ENCODE data around the gene KDM2A. TPM values are rescaled to one million over a fixed set of nuclear protein-coding genes. Genes with fewer than 3 reads are reported as not detected.
A peak's percentile ranks its signal among the peaks of the same experiment; 100 is the strongest.

KDM2A gene
- total and polyA plus RNA-seq, 4 donors = 30.6 to 102 (median 63.2) TPM

DNA sequence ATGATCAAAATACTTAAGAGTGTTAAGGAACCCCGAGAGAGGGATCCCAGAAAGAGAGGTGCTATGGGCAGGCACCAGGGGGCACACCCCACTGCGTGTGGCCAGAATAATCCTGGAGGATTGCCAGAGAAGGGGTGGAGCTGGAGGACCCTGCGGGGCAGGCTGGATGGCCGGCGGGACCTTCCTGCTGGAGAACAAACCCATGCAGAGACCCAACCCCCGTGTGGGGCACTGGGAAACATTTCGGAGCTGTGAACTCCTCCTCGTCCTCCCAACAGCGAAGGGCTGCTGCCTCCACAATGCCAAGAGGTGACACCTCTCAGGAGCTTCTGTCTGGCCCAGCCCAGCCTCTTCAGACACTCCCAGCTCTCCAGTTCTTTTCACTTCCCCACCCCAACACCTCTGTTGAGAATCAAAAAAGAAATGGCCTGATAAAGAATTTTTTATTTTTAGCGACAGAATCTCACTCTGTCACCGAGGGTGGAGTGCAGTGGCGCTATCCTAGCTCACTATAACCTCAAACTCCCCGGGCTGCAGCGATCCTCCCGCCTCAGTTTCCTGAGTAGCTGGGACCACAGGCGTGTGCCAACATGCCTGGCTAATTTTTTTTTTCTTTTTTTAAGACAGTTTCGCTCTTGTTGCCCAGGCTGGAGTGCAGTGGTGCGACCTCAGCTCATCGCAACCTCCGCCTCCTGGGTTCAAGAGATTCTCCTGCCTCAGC is 36.8 kb upstream of the KDM2A start:
- no peaks in the 10 kb centered on the region for H3K9me3 ChIP-seq (ENCODE audit: control insufficient read depth in 4 of 4, insufficient read depth in 3 of 4, low read length in 3 of 4)
- no peak for ATAC-seq (ENCODE audit: insufficient read depth, low FRiP score)
- H3K4me3 ChIP-seq = no peak overlapping the region
- H3K27ac ChIP-seq (ENCODE audit: low read depth in 1 of 2, low read length in 1 of 2) = no peak overlapping the region
- peak; percentile 71 to 79 (median 74) for DNase-seq
- peak overlapping the region in 1 of 2 donors; percentile 32 for H3K9ac ChIP-seq (ENCODE audit: insufficient read depth in 1 of 2, low read length in 2 of 2)
- WGBS, 2 donors = 22 to 29% methylated on average over 20 of the region's 20 CpGs
- TF ChIP-seq, protein P1, sequence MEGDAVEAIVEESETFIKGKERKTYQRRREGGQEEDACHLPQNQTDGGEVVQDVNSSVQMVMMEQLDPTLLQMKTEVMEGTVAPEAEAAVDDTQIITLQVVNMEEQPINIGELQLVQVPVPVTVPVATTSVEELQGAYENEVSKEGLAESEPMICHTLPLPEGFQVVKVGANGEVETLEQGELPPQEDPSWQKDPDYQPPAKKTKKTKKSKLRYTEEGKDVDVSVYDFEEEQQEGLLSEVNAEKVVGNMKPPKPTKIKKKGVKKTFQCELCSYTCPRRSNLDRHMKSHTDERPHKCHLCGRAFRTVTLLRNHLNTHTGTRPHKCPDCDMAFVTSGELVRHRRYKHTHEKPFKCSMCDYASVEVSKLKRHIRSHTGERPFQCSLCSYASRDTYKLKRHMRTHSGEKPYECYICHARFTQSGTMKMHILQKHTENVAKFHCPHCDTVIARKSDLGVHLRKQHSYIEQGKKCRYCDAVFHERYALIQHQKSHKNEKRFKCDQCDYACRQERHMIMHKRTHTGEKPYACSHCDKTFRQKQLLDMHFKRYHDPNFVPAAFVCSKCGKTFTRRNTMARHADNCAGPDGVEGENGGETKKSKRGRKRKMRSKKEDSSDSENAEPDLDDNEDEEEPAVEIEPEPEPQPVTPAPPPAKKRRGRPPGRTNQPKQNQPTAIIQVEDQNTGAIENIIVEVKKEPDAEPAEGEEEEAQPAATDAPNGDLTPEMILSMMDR (IDR thresholded peaks at IDR 0.05; ENCODE audit: control extremely low read depth, extremely low read depth) = no peak
- peaks cover 0 to 9% (median 4%) of the 10 kb centered on the region in 5 donors for H3K4me1 ChIP-seq (ENCODE audit: control insufficient read depth in 5 of 5, insufficient read depth in 5 of 5, low read length in 5 of 5)
- no peaks in the 10 kb centered on the region for H3K36me3 ChIP-seq (ENCODE audit: control insufficient read depth in 4 of 4, insufficient read depth in 4 of 4, low read length in 4 of 4)
- H3K27me3 ChIP-seq (ENCODE audit: control insufficient read depth in 3 of 3, insufficient read depth in 3 of 3, low read length in 2 of 3) = no peaks in the 10 kb centered on the region

DNA sequence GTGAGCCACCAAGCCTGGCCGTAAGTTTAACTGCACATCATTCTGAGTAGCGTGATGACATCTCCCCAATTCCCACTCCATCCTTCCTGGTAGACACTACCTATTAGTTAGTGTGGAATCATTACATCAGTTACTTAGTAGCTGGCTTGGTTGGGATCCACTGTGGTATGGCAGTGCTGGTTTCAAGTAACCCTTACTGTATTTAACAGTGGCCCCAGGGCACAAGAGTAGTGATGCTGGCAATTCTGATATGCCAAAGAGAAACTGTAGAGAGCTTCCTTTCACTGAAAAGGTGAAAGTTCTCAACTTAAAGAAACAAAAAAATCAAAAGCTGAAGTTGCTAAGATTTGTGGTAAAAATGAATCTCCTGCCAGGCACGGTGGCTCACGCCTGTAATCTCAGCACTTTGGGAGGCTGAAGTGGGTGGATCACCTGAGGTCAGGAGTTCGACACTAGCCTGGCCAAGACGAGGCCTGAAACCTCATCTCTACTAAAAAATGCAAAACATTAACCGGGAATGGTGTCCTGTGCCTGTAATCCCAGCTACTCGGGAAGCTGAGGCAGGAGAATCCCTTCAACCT is 35.2 kb upstream of the KDM2A start:
- no peaks in the 10 kb centered on the region for H3K27me3 ChIP-seq (ENCODE audit: control insufficient read depth in 3 of 3, insufficient read depth in 3 of 3, low read length in 2 of 3)
- H3K9me3 ChIP-seq (ENCODE audit: control insufficient read depth in 4 of 4, insufficient read depth in 3 of 4, low read length in 3 of 4) = no peaks in the 10 kb centered on the region
- H3K4me3 ChIP-seq = no peak overlapping the region
- WGBS, 2 donors = 85 to 89% methylated on average over 8 of the region's 8 CpGs
- H3K27ac ChIP-seq (ENCODE audit: low read depth in 1 of 2, low read length in 1 of 2) = no peak overlapping the region
- H3K4me1 ChIP-seq (ENCODE audit: control insufficient read depth in 5 of 5, insufficient read depth in 5 of 5, low read length in 5 of 5) = peaks cover 0 to 9% (median 4%) of the 10 kb centered on the region in 5 donors
- H3K9ac ChIP-seq (ENCODE audit: insufficient read depth in 1 of 2, low read length in 2 of 2) = no peak overlapping the region
- DNase-seq = no peak
- TF ChIP-seq, protein P1 (IDR thresholded peaks at IDR 0.05; ENCODE audit: control extremely low read depth, extremely low read depth) = no peak
- ATAC-seq (ENCODE audit: insufficient read depth, low FRiP score) = no peak
- no peaks in the 10 kb centered on the region for H3K36me3 ChIP-seq (ENCODE audit: control insufficient read depth in 4 of 4, insufficient read depth in 4 of 4, low read length in 4 of 4)

DNA sequence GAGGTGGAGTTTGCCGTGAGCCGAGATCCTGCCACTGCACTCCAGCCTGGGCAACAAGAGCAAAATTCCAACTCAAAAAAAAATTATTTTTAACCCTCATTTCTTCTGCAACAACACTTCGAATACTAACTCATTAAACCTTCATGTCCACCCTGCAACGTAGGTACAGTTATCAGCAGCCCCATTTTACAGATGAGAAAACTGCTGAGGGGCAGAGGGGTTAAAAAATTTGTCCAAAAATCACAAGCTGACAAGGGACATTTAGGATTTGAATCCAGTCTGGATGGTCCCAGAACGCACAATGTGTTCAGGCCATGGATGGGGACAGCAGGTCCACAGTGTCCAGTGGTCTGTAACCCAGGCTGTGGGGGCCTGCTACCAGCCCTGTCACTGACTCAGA is 33.4 kb upstream of the KDM2A start:
- Histone ChIP-seq H3K4me1 (ENCODE audit: control insufficient read depth in 5 of 5, insufficient read depth in 5 of 5, low read length in 5 of 5) (peaks cover 0 to 9% (median 4%) of the 10 kb centered on the region in 5 donors), H3K27me3 (ENCODE audit: control insufficient read depth in 3 of 3, insufficient read depth in 3 of 3, low read length in 2 of 3) (no peaks in the 10 kb centered on the region), H3K9ac (ENCODE audit: insufficient read depth in 1 of 2, low read length in 2 of 2) (no peak overlapping the region), H3K27ac (ENCODE audit: low read depth in 1 of 2, low read length in 1 of 2) (no peak overlapping the region), H3K9me3 (ENCODE audit: control insufficient read depth in 4 of 4, insufficient read depth in 3 of 4, low read length in 3 of 4) (no peaks in the 10 kb centered on the region), H3K36me3 (ENCODE audit: control insufficient read depth in 4 of 4, insufficient read depth in 4 of 4, low read length in 4 of 4) (no peaks in the 10 kb centered on the region), H3K4me3 (no peak overlapping the region)
- TF ChIP-seq, protein P1 (IDR thresholded peaks at IDR 0.05; ENCODE audit: control extremely low read depth, extremely low read depth) = no peak
- 97 to 98% methylated on average over 5 of the region's 5 CpGs for WGBS, 2 donors
- no peak for ATAC-seq (ENCODE audit: insufficient read depth, low FRiP score)
- DNase-seq = no peak
